ENCODE measurements around the gene RTP5.
"Not testable (repeated sequence)": the region's sequence is repeated elsewhere in the genome, so short reads cannot be mapped to it uniquely, and the experiment has no call there.

Gene RTP5

DNA sequence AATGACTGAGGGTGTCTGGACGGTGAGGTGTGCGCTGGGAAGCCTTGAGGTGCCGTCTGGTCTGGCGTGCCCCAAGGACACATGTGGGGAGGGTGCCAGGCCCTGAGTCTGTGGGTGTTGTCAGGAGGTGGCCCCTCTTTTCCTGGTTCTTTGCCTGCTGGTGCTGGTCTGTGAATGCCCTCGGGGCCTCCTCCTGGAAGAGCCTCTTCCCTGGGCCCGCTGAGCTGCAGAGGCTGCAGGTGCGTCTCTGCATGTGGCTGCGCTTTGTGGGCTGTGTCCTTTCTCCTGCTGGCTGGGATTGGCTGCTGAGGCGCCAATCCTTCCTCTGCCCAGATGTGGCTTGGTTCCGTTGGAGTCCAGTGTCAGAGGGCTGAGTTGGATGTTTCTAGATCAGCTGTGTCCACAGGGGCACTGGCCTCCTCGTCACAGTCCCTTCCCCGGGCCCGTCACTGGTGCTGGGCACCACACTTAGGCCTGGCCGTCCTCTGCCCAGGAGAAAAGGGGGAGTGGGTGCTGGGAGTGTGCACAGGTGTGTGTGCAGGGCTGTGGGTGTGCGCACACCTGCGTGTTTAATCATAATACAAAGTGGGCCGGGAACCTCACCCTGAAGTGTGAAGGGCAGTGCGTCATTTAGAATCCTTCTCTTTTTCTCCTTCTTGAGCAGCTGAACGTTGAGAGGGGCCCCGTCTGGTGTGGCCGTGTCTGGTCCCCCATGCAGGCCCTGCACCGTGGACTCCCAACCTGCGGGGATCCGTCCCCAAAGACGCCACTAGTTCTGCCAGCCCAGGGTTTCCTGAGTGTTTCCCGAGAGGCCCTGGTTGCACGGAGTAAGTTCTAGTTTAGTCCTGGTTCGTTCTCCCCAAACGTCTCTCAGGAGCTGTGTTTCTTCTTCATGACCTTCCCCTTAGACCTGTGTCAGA is 35.5 kb downstream of the RTP5 start:
- in situ Hi-C loops (cut with MboI; ENCODE audit: low pct_unique_long_range_greater_than_20kb, low sequenced_read_pairs, unreplicated experiment): no loop called here
- no peak for DNase-seq (ENCODE audit: low spot score)
- TF ChIP-seq, protein P1, sequence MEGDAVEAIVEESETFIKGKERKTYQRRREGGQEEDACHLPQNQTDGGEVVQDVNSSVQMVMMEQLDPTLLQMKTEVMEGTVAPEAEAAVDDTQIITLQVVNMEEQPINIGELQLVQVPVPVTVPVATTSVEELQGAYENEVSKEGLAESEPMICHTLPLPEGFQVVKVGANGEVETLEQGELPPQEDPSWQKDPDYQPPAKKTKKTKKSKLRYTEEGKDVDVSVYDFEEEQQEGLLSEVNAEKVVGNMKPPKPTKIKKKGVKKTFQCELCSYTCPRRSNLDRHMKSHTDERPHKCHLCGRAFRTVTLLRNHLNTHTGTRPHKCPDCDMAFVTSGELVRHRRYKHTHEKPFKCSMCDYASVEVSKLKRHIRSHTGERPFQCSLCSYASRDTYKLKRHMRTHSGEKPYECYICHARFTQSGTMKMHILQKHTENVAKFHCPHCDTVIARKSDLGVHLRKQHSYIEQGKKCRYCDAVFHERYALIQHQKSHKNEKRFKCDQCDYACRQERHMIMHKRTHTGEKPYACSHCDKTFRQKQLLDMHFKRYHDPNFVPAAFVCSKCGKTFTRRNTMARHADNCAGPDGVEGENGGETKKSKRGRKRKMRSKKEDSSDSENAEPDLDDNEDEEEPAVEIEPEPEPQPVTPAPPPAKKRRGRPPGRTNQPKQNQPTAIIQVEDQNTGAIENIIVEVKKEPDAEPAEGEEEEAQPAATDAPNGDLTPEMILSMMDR (IDR thresholded peaks at IDR 0.05; ENCODE audit: extremely low read depth, insufficient read depth, missing control alignments): no peak

DNA sequence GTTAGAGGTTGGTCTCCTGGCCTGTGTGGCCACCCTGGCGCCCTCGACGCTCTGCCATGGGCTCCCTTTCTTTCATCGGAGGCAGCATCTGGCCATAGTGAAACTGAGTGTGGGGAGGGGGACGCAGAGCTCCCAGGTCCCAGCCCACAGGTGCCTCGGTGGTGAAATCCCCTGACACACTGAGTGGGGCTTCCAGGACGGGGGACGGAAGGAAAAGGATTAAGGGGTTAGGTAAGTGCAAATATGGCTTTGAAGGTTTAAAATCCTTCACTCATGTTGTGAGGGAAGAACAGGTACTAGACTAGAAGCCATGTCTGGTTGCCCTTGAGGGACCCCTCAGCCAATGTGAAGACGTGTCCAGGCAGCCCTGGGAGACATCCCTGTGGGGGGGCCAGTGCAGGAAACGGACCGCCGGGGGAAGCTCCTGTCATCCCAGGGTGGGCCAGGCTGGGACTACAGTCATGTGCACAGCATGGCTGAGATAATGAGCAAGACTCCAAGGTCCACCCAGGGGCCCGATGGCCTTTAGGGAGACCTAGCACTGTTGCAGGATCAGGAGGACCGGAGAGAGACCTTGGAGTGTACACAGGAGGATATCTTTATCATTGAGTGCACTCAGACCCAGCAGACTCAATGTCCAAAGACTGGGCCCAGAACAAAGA is 36.3 kb downstream of the RTP5 start:
- TF ChIP-seq, protein P1 (IDR thresholded peaks at IDR 0.05; ENCODE audit: extremely low read depth, insufficient read depth, missing control alignments): no peak
- in situ Hi-C loops (cut with MboI; ENCODE audit: low pct_unique_long_range_greater_than_20kb, low sequenced_read_pairs, unreplicated experiment): no loop called here
- DNase-seq (ENCODE audit: low spot score): no peak

DNA sequence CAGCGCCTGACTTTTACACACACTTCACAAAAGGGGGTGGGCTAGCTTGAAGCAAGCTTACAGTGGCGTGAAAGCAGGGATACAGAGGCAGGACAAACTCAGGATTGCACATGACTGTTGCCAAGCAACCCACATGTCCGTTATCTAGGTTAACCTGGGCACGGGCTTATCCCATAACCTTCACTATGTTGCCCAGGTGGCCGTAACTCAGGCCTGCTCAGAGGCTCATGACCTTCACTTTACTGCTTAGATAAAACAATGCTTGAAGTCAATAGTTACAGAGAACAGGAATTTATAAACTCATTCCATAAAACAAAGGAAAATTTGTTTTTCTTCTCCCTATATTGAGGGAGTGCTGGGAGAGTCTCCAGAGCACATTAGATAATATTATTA is 36.8 kb downstream of the RTP5 start:
- DNase-seq (ENCODE audit: low spot score); in situ Hi-C loops (cut with MboI; ENCODE audit: low pct_unique_long_range_greater_than_20kb, low sequenced_read_pairs, unreplicated experiment): not testable (repeated sequence)

DNA sequence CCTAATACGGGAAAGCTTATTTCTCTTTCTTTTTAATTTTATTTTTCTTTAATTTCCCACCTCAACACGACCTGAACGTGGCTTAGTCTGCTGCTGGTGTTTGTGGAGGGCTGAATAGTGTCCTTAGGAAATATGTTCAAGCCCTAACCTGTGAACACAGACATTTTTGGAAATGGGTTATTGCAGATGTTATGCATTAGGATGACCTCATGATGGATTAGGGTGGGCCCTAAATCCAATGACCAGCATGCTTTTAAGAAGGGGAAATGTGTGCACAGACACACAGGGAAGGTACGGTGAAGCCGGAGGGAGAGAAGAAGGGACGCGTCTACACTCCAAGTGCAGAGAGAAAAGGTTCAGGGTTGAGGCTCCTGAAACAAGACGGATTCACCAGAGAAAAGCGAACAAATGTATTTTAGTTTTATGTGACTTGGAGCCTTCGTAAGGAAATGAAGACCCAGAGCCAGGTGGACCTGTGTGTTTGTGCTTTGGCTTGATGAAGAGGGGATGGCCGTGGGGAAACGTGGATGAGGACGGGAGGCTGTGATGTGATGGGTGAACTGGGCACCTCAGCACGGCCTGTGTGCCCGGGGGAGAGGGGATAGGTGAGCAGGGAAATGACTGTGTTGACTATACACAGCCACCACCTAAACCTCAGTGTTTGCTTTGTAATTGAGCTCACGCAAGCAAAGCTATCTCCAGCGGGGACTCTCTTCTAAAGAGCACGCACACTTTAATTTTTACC is 37.5 kb downstream of the RTP5 start:
- no peak for DNase-seq (ENCODE audit: low spot score)
- TF ChIP-seq, protein P1 (IDR thresholded peaks at IDR 0.05; ENCODE audit: extremely low read depth, insufficient read depth, missing control alignments): no peak
- in situ Hi-C loops (cut with MboI; ENCODE audit: low pct_unique_long_range_greater_than_20kb, low sequenced_read_pairs, unreplicated experiment): no loop called here

DNA sequence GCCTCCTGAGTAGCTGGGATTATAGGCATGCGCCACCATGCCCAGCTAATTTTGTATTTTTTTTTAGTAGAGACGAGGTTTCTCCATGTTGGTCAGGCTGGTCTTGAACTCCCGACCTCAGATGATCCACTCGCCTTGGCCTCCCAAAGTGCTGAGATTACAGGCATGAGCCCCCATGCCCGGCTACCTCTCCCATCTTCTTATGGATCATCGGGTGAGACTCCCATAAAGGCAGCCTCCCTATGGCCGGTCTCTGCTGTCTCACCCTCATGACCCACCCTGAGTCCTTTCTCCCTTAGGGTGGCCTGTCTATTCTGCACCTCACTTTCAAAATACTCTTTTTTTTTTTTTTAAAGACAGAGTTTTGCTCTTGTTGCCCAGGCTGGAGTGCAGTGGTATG is 38.3 kb downstream of the RTP5 start:
- in situ Hi-C loops (cut with MboI; ENCODE audit: low pct_unique_long_range_greater_than_20kb, low sequenced_read_pairs, unreplicated experiment); DNase-seq (ENCODE audit: low spot score): not testable (repeated sequence)

DNA sequence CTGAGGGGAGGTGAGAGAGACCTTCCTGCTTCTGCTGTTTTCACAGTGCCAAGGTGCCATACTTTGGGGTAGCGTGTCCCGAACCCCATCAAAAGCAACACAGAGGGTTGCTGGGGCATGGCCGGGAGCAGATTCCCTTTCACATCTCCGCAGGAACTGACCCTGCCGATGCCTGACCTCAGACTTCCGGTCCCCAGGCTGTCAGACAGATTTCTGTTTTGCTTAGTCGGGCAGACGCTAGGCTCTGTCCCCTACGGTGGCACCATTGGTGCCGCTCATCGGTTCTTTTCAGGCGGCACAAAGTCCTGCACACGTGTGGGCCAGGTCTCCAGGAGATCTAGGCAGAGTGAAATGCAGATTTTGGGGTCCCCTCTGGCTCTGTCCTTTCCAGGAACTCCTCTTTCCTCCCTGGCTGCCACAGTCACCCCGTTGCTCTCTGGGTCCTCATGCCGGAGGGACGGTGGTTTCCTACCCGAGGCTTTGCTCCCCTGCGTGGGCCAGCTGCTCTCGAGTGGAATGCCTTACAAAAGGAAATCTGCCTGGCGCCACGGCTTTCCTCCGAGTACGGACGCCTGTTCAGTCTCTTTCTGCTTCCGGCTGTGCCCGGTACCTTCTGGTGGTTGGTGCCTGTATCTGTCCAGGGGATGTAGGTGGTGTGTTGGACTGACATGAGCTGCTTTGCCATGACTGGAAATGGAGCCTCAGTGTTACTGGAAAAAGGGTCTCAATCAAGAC is 39.3 kb downstream of the RTP5 start:
- no peak for DNase-seq (ENCODE audit: low spot score)
- in situ Hi-C loops (cut with MboI; ENCODE audit: low pct_unique_long_range_greater_than_20kb, low sequenced_read_pairs, unreplicated experiment): no loop called here
- TF ChIP-seq, protein P1 (IDR thresholded peaks at IDR 0.05; ENCODE audit: extremely low read depth, insufficient read depth, missing control alignments): no peak

DNA sequence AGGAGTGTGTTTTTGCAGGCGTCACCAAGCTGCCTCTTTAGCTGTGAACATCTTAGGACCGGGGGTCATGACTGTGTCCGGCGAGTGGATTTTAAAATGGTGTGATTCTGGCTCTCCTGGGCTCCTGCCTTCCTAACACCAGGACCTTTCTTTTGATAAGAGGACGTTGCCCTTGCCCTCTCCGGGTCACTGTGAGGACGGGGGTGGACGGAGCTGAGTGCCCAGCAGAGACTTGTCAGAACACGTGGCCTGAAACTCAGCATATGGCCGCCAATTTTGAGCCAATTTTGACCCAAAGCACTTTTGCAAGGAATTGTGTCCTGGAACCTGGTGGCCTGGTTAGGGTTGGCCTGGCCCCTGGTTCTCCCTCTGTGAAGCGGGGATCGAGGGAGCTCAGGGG is 40.2 kb downstream of the RTP5 start:
- TF ChIP-seq, protein P1 (IDR thresholded peaks at IDR 0.05; ENCODE audit: extremely low read depth, insufficient read depth, missing control alignments): no peak
- in situ Hi-C loops (cut with MboI; ENCODE audit: low pct_unique_long_range_greater_than_20kb, low sequenced_read_pairs, unreplicated experiment): no loop called here
- no peak for DNase-seq (ENCODE audit: low spot score)
